Right ventricle myocardium inferior (tissue), 1 donor: ENCODE data around the gene GALNT4. TPM values are rescaled to one million over a fixed set of nuclear protein-coding genes. Genes with fewer than 3 reads are reported as not detected.

ENCODE experiments used
- ATAC-seq: fragments of 200-7000 bp; cut with Tn5 transposase; one replicate; pipeline ENCODE4 v1.9.1; 2020; ENCODE audit warnings: mild to moderate bottlenecking, moderate library complexity
- DNase-seq: peaks from one replicate; pipeline ENCODE4 v3.0.0; 2021; ENCODE audit errors: missing footprints
- intact Hi-C: fragments of 100-400 bp; cut with DNase I; formaldehyde crosslinking; loops from one replicate; pipeline ENCODE4 v1.11.0; 2022
- total RNA-seq: library from RNA; stranded (reverse); fragmentation: NEBNext Ultra II Directional; extraction: Animal tissue kit (Norgen Biotek cat#: 25700); gene quantifications from one replicate; pipeline ENCODE4 v1.2.1, GENCODE V29; 2021
- donor health status: DM: no; HTN: yes; CAD: no; lungs with severe emphysema.

GALNT4 gene
- total RNA-seq, 1 donor from 2014 or later, result 2.3 TPM

DNA sequence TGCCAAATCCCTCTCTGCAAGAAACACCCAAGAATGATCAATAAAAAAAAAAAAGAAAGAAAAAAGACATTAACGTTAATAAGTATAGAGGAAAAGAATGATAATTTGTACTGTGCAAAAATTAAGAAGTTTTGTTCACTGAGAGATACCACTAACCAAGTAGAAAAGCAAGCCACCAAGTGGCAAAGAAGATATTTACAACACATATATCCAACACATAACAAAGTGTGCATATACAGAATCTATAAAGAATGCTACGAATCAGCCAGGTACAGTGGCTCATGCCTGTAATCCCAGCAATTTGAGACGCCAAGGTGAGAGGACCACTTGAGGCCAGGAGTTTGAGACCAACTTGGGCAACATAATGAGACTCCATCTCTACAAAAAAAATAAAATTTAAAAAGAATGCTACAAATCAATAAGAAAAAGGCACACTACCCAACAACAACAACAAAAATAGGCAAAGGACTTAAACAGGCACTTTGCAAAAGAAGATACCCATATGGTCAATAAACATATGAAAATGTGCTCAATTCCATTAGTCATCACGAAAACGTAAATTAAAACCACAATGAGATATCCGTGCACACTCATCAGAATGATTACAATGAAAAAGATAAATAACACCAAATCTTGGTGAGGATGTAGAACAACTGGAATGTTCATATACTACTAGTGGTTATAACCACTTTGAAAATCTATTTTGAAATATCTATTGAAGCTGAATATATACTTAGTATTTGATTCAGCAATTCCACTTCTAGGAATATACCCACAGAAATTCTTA lies 19.8 kb downstream of the GALNT4 start:
- DNase-seq (no peak), ATAC-seq (no peak)
- intact Hi-C loops, result no loop called here

DNA sequence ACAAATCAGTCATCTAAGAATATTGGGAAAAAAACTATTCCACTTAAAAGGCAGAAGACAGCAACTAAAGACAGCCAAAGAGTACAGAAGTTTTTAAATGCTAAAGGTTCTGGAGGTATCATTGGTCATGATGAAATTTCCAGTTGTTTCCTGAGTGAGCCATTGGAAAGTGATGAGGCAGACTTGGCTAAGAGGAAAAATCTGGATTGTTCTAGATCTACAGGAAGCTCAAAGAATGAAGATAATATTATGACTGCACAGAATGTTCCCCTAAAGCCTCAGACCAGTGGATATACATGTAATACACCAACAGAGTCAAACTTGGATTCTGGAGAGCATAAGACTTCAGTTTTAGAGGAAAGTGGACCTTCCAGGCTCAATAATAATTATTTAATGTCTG lies 22.8 kb downstream of the GALNT4 start:
- ATAC-seq, result no peak
- intact Hi-C loops, result no loop called here
- DNase-seq, result no peak

DNA sequence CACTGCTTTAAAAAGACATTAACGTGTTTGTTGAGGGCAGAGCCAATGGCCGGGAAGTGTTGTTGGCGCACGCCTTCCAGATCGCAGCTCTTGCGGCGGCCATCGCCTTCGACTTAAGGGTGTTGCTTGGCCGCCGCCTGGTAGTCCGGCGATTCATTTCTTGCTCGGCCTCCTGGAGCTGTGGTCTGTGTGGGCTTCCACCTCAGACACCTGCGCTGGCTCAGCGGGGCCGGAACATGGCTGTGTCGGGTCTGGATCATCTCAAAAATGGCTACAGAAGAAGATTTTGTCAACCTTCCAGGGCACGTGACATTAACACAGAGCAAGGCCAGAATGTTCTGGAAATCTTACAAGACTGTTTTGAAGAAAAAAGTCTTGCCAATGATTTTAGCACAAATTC lies 24.7 kb downstream of the GALNT4 start:
- intact Hi-C loops, result no loop called here
- DNase-seq, result no peak
- ATAC-seq, result no peak

DNA sequence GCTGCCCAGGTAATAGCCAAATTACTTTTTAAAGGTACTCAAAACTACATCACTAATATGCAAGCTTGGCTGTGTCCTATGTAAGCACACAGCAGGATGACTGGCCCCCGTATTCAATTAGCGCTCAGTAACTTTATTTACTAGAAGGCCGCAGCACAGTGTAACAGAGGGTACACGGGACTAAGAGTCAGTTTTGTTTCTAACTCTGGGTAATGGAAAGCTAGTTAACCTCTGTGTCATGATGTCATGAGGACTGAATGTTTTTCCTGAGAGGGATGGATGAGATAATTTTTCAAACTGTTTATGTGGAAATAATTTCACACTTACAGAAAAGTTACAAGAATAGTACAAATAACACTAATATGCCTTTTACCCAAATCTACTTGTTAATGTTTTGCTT lies 27.1 kb downstream of the GALNT4 start:
- ATAC-seq (peak; percentile 66), DNase-seq (no peak)
- intact Hi-C loops, result no loop called here

DNA sequence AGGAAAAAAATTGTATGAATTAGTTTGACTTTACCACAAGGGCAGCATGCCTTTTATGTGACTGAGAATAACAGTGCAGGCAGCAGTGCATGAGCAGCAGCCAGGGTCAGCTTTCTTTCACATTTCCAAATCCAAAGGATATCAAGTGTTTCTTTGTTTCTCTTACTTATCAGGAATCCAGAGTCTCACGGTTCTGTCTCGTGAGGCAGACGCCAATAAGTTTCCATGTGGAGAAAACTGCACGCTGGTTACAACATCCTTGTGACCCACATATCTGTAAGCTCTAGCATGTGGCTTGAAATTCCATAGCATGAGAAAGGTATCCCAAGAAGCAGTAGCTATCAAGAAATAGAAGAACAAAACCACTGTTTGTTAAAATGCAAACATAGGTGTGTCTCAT lies 27.6 kb downstream of the GALNT4 start:
- DNase-seq (no peak), ATAC-seq (peak; percentile 78)
- intact Hi-C loops, result no loop called here

DNA sequence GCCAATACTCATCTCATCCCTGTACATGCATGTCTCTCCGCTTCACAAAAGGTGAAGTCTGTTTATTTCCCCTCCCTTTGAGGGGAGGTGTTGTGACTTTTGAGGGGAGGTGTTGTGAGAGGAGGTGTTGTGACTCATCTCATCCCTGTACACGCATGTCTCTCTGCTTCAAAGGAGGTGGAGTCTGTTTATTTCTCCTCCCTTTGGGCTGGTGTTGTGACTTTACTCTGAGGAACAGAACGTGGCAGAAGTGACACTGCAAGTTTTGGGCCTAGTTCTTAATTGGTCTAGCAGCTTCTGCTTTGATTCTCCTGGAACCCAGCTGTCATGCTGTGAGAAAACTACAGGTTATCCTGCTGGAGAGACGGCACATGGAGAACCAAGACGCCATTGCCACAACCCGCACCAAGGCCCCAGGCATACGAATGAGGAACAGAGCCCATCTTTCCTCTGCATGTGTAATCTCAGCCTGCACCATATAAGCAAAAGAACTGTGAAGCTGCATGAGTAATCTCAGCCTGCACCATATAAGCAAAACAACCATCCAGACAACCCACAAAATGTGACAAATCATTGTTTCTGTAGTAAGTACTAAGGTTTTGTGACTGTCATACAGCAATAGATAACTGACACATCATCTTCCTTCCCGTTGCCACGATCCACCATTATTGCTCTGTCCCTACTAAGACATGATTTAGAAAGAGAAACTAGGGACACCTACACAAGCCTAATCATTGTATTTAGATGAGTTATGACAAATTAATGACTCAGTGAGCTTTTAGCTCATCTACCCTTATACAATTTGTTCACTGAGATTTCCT lies 30.0 kb downstream of the GALNT4 start:
- intact Hi-C loops, result no loop called here
- no peak for ATAC-seq
- no peak for DNase-seq

DNA sequence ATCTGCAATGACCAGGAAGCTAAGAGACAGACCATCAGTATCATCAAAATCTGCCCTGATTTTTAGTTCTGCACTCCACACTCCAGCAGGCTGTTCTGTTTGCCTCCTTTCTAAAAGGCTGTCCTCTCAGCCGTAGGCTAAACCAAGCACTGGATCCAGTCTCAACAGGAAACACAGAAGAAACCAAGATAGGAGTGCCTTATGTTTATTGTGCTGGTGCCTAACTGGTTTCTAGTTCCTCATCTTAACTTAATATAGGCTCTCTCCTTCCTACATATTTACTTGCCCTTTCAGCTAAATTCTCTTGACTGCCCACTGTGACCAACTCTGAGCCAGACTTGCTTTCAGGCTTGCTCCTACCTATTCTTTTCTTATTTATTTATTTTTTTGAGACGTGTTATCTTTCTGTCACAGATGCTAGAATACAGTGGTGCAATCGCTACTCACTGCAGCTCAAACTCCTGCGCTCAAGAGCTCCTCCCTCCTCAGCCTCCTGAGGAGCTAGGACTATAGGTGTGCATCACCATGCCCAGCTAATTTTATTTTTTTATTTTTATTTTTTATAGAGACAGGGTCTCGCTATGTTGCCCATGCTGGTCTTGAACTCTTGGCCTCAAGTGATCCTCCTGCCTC lies 30.8 kb downstream of the GALNT4 start:
- no peak for DNase-seq
- intact Hi-C loops, result no loop called here
- no peak for ATAC-seq

DNA sequence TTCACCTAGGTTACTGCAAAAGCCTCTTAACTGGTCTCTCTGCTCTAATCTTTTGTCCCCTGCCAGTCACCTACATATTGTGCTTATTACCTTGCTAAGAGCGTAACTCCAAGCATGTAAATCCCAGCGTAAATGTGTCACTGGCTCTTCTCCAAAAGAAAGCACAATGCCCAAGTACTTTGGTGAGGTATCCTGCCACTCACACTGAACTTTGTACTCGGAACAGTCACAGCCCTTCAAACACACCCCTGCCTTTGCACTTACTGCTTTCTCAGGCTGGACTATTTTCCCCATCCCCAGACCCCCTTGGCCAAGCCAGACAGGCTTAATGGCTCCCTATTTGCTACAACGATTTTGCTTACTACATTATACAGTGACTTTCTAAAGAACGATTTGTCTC lies 31.7 kb downstream of the GALNT4 start:
- no peak for ATAC-seq
- no peak for DNase-seq
- intact Hi-C loops, result no loop called here

DNA sequence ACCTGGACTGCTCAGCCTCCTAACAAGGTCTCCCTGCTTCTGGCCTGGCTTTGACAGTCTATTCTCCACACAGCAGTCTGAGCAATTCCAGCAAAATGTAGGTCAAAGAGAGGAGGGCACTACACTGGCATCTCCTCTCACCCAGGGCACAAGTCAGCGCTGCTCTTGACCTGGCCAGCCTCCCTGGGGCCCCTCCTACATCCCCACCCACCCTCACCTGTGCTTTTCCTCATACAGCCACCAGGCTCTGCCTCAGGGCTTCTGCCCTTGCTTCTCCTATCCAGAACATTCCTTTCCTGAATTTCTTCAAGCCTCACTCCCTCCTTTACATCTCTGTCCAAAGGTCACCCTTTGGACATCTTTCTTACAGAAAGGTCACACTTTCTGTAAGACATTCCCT lies 33.7 kb downstream of the GALNT4 start:
- ATAC-seq (no peak), DNase-seq (no peak)
- intact Hi-C loops, result no loop called here

DNA sequence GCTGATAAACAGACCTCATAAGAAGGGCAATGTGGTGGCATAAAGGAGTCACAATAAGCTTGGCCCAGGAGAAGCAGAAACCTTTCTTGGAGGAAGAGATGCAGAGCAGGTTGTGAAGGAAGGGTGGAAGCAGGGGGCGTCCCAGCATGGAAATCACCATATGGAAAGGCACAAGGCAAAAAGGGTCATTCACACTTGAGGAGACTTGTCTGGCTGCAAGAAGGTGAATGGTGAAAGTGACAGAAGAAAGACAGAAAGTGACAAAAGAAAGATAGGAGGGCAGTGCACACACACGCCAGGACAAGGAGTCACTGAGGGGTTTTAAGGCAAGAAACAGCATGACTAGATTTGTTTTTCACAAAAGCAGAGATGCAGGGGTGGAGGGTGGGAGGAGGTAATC lies 38.3 kb downstream of the GALNT4 start:
- intact Hi-C loops, result no loop called here
- DNase-seq (no peak), ATAC-seq (no peak)

DNA sequence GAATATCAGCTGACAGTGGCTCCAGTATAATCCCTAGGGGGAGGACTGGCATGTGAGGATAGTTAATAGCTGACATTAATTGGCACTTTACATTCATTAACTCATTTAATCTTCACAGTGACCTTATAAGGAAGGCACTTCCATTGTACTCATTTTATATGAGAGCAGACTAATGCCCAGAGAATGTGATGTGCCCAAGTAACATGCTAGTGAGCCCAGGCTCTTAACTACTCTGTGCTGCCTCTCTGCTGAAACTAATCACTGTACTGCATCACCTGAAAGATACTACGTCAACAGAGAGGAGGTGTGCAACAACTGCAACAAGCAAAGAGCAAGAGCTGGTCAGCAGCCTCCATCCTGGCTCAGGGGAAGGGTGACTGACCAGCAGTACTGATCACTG lies 40.1 kb downstream of the GALNT4 start:
- ATAC-seq, result no peak
- intact Hi-C loops, result no loop called here

DNA sequence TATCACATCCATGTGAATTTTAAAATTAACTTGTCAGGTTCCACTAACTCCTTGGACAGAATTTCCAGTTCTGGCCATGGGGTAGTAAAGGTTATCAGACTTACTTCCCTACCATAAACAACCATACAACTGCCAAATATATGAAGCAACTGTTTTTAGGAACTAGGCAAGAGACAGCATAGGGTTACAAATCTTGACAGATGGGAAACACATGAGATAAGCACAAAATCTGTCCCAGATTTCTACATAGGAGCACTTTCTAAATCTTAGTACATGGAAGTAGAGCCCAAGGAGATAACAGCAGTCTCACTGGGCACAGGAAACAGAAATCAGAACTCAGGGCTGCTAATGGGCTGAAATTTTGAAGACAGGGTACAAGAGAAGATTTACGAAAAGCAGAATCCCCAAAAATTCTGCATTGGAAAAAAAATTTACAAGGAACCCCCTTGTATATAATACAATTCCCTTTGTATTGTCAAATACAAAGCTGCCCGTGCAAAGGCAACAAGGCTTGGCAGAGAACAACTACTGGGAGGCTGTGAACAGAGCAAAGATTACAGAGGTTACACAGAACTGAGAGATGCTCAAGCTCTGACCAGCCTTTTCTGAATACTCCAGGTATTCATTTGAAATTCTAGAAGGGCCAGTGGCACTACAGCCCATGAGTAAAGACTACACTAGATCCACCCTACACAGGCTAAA lies 43.2 kb downstream of the GALNT4 start:
- ATAC-seq (no peak), DNase-seq (no peak)
- intact Hi-C loops, result no loop called here

More for the DNA sequence above, 40.1 kb downstream of the GALNT4 start:
- no peak for DNase-seq

DNA sequence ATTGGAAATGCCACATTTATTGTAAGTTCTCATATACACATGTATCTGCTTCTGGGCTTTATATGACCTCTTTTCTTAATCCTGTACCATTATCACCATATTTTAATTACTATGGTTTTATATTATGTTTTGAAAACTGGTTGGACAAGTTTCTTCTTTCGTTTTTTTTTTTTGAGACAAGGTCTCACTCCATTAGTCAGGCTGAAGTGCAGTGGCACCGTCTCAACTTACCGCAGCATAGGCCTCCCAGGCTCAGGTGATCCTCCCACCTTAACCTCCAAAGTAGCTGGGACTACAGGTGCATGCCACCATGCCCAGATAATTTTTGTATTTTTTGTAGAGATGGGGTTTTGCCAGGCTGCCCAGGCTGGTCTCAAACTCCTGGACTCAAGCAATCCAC lies 44.6 kb downstream of the GALNT4 start:
- DNase-seq, result no peak
- intact Hi-C loops, result no loop called here

DNA sequence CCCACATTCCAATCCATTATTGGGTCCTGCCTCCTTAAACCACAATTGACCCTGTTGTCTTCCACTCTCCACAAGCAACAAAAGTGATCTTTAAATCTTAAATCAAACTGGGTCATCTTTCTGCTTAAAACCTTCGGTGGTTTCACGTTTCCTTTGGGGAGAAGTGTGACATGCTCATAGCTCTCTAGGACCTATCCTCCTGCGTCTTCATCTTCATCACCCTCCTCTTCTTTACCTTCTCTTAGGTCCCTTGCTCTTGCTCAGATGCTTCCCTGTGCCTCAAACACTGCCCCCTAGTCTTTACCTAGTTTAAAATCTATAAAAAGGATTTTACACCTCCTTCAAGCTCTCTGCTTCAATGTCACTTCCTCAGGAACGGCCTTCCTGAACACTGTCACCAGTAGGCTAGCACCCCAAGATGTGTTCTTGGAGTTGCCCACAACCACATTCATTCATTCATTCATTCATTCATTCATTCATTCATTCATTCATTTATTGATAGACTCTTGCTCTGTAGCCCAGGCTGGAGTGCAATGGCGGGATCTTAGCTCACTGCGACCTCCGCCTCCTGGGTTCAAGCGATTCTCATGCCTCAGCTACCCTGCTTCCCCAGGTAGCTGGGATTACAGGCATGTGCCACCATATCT lies 46.8 kb downstream of the GALNT4 start:
- intact Hi-C loops, result no loop called here

More for the DNA sequence above, 44.6 kb downstream of the GALNT4 start:
- no peak for ATAC-seq

DNA sequence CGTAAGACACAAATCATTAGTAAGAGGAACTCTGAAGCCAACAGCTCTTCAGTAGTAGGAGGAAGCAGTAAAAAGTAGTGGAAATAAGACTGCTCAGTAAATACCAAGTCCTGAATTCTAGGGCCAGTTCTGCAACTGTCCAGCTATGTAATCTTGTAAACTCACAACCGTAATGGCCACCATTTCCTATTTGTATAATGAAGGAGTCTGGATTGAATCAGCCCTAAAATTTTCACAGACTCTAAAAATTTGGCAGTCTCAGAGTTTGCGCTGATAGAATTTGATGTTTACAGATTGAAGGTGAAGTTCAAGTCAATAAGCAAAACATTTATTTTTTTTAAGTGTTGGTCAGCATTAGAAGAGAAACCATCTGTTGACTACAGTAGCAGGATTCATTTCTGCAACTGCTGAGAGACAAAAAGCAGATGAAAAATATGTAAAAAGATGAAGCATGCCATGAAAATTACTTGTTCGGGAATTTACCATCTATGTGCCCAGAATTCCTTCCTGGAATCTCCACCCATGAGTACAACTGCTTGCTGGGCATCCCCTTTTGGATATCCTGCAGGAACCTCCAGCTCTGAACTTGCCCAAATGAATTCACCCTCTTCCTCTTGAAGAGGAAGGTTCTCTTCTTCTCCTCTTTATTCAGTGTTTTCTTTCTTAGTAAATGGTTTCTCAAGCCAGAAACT lies 47.5 kb downstream of the GALNT4 start:
- DNase-seq (no peak), ATAC-seq (no peak)
- intact Hi-C loops, result no loop called here

More for the DNA sequence above, 46.8 kb downstream of the GALNT4 start:
- DNase-seq (no peak), ATAC-seq (no peak)

DNA sequence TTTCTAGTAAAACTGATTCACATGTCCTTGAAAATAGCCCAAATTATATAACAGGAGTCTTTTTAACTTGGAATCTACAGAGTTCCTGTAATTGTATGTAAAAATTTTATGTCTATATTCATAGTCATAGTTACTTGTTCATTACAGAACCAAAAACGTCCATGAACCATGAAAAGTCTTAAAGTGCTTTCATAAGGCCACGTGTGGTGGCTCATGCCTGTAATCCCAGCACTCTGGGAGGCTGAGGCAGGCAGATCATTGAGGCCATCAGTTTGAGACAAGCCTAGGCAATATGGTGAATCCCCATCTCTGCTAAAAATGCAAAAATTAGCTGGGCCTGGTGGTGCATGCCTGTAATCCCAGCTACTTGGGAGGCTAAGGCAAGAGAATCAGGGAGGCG lies 48.4 kb downstream of the GALNT4 start:
- ATAC-seq (no peak), DNase-seq (no peak)
- intact Hi-C loops, result no loop called here

DNA sequence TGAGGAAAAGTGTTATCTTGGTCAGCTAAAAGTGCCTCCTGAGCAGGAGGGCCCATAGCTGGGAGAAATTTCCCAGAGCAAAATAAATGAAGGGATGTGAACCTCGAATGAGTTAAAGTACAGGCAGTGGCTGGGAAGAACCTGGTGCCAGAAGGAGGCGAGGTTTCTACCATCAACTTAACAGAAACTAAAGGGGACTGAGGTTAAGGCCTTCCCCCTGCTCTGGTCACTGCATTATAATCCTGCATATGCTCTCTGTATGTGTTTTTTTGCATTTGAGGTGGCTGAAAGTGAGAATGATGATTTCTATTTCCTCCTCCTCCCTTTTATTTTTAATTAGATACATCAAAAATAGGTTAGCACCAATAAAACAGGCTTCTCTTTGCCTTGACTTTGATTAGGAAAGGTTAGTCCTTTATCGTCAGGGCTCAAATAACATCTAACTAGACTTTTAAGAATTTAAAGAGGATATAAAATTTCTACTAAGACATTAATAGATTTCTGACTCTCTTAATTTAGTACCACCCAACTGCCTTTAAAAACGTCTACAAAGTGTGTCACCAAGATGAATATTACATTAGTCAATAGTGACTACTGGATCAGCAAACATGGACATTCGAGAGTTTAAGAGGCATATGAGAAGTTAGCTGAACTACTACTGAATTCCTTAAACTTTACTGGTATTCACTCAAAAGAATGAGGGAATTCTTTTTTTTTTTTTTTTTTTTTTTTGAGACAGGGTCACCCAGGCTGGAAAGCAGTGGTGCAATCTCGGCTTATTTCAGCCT lies 49.2 kb downstream of the GALNT4 start:
- ATAC-seq, result no peak
- no peak for DNase-seq
- intact Hi-C loops, result no loop called here
